ENCODE data around the gene PNCK.
A peak's percentile ranks its signal among the peaks of the same experiment; 100 is the strongest.

GRCh38 chrX:153669174-153669890 is 4.3 kb downstream of the PNCK start:
- TF ChIP-seq CTCF (conservative IDR thresholded peaks at IDR 0.05 in 1 of 2, IDR thresholded peaks at IDR 0.05 in 1 of 2; ENCODE audit: extremely low read depth in 1 of 2, insufficient read depth in 1 of 2, low read depth in 1 of 2, low read length in 2 of 2) (peak; percentile 55 to 77), EZH2 (IDR thresholded peaks at IDR 0.05; ENCODE audit: borderline replicate concordance, low read length) (no peak)

Measured in mammary epithelial cell (primary cell).